Suprapubic skin (tissue), 4 donors: Measurements from ENCODE around the gene LEF1. TPM values are rescaled to one million over a fixed set of nuclear protein-coding genes. Genes with fewer than 3 reads are reported as not detected.

Source experiments
- DNase-seq, 2 donors: peaks; one replicate each; pipeline ENCODE4 v3.0.0-alpha.2; 2019; ENCODE audit warnings: low spot score in 2 of 2
- H3K27ac ChIP-seq: fragments of 200-600 bp; sonication (generic); one replicate; pipeline ENCODE4 v1.5.1; 2019
- H3K27me3 ChIP-seq: fragments of 200-600 bp; sonication (generic); one replicate; pipeline ENCODE4 v1.5.1; 2019
- H3K36me3 ChIP-seq: fragments of 200-600 bp; sonication (generic); one replicate; pipeline ENCODE4 v1.5.1; 2019
- H3K4me1 ChIP-seq: fragments of 200-600 bp; sonication (generic); one replicate; pipeline ENCODE4 v1.5.1; 2019
- H3K4me3 ChIP-seq: fragments of 200-600 bp; sonication (generic); one replicate; pipeline ENCODE4 v1.5.1; 2019; ENCODE audit warnings: mild to moderate bottlenecking
- H3K9me3 ChIP-seq: fragments of 200-600 bp; sonication (generic); one replicate; pipeline ENCODE4 v1.5.1; 2019
- EP300 ChIP-seq: sonication (generic); formaldehyde crosslinking; IDR thresholded peaks from one replicate; pipeline ENCODE4 v1.6.1; 2017; ENCODE audit warnings: antibody characterized with exemption
- POLR2A ChIP-seq, 2 donors: fragments of 450-650 bp; IDR thresholded peaks; one replicate each; pipeline ENCODE4 v1.6.1; 2017; ENCODE audit warnings: antibody characterized with exemption in 2 of 2, mild to moderate bottlenecking in 2 of 2, moderate library complexity in 2 of 2
- POLR2AphosphoS5 ChIP-seq, 3 donors: sonication (generic); formaldehyde crosslinking; IDR thresholded peaks; one replicate each; pipeline ENCODE4 v1.6.1; 2017; ENCODE audit warnings: antibody characterized with exemption in 3 of 3
- WGBS: methylation state at CpG from one replicate; pipeline ENCODE4 v1.1.5; 2018; 5-methylcytosine and 5-hydroxymethylcytosine counted together
- total RNA-seq, 4 donors: library from RNA; depleted of rRNA; stranded (reverse); fragments of >200 nt; gene quantifications; one replicate each; pipeline ENCODE4 v1.1.0, GENCODE V29; 2016
- TF ChIP-seq, protein P1 (sequence below), 2 donors: fragments of 200-600 bp in 1 of 2; fragments of 450-650 bp in 1 of 2; sonication (generic) in 1 of 2; IDR thresholded peaks; one replicate each; pipeline ENCODE4 v1.5.1; 2016 to 2019; ENCODE audit warnings: antibody characterized with exemption in 2 of 2, mild to moderate bottlenecking in 1 of 2, moderate library complexity in 1 of 2

The LEF1 gene
- total RNA-seq, 4 donors from 2014 or later: 7.2 to 23.4 (median 14.5) TPM

DNA sequence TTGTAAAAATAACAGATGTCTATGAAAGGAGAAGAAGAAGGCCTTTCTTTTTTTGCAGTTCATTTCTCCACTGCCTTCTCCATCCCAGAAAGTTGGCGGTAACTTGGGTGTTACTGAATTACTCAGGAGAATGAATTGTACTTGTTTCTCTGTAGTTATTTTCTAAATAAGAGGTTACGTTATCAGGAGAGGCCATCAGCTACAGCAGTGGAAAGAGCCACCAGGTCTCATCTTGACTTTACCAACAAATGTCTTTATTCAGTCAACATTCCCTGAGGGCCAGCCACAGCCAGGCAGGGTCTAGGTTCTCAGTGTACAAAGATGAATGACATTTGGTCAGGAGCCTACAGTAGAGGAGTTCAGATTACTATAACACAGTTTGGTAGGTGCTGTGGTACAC, 170.9 kb downstream of the LEF1 start:
- no peak for DNase-seq
- H3K4me3 ChIP-seq: no peak overlapping the region
- H3K27me3 ChIP-seq: no peaks in the 10 kb centered on the region
- TF ChIP-seq POLR2AphosphoS5 (IDR thresholded peaks at IDR 0.05) (no peak), EP300 (no peak), POLR2A (IDR thresholded peaks at IDR 0.05) (no peak)
- TF ChIP-seq, protein P1, sequence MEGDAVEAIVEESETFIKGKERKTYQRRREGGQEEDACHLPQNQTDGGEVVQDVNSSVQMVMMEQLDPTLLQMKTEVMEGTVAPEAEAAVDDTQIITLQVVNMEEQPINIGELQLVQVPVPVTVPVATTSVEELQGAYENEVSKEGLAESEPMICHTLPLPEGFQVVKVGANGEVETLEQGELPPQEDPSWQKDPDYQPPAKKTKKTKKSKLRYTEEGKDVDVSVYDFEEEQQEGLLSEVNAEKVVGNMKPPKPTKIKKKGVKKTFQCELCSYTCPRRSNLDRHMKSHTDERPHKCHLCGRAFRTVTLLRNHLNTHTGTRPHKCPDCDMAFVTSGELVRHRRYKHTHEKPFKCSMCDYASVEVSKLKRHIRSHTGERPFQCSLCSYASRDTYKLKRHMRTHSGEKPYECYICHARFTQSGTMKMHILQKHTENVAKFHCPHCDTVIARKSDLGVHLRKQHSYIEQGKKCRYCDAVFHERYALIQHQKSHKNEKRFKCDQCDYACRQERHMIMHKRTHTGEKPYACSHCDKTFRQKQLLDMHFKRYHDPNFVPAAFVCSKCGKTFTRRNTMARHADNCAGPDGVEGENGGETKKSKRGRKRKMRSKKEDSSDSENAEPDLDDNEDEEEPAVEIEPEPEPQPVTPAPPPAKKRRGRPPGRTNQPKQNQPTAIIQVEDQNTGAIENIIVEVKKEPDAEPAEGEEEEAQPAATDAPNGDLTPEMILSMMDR (IDR thresholded peaks at IDR 0.05): no peak
- peaks cover 23% of the 10 kb centered on the region for H3K4me1 ChIP-seq
- H3K9me3 ChIP-seq: no peaks in the 10 kb centered on the region
- H3K27ac ChIP-seq: peak overlapping the region; percentile 62
- H3K36me3 ChIP-seq: no peaks in the 10 kb centered on the region
- 79% methylated on average over 2 of the region's 2 CpGs for WGBS

Other genes starting within 250 kb of the LEF1 start
- gene CYP2U1, start 237.4 kb downstream of the LEF1 start, total RNA-seq: 1 to 10 TPM; 3.3 to 8.7 (median 4.4) TPM
- 10 to 100 TPM; 37.0 to 51.1 (median 42.6) TPM for gene HADH, start 179.0 kb downstream of the LEF1 start, total RNA-seq